ENCODE results near the gene RELN. TPM values are rescaled to one million over a fixed set of nuclear protein-coding genes. Genes with fewer than 3 reads are reported as not detected.

The RELN gene
- total RNA-seq, 2 donors from 2014 or later = 1.1 to 1.4 TPM

- no peaks in the 10 kb centered on the region for H3K36me3 ChIP-seq
- TF ChIP-seq CTCF (IDR thresholded peaks at IDR 0.05) = no peak
- H3K9ac ChIP-seq (ENCODE audit: low read depth in 2 of 2, low read length in 2 of 2) = no peak overlapping the region
- intact Hi-C loops (cut with DNase I) = no loop called here
- no peaks in the 10 kb centered on the region for H3K9me3 ChIP-seq
- H3K4me3 ChIP-seq = no peak overlapping the region
- H3K27me3 ChIP-seq = no peaks in the 10 kb centered on the region
- no peak overlapping the region for H3K27ac ChIP-seq
- H3K4me1 ChIP-seq = no peaks in the 10 kb centered on the region
- DNase-seq = no peak
Observed at GRCh38 chr7:103854611-103855010, 134.8 kb downstream of the RELN start.

GRCh38 chr7:103851357-103851756 lies 138.1 kb downstream of the RELN start:
- no peaks in the 10 kb centered on the region for H3K27me3 ChIP-seq
- H3K9ac ChIP-seq (ENCODE audit: low read depth in 2 of 2, low read length in 2 of 2) = no peak overlapping the region
- no peak overlapping the region for H3K27ac ChIP-seq
- no peaks in the 10 kb centered on the region for H3K4me1 ChIP-seq
- H3K4me3 ChIP-seq = no peak overlapping the region
- no peaks in the 10 kb centered on the region for H3K36me3 ChIP-seq
- H3K9me3 ChIP-seq = no peaks in the 10 kb centered on the region
- no peak for TF ChIP-seq CTCF (IDR thresholded peaks at IDR 0.05)
- intact Hi-C loops (cut with DNase I) = no loop called here
- DNase-seq = no peak

GRCh38 chr7:103843689-103844480 lies 145.6 kb downstream of the RELN start:
- Histone ChIP-seq H3K27me3 (no peaks in the 10 kb centered on the region), H3K9me3 (no peaks in the 10 kb centered on the region), H3K9ac (ENCODE audit: low read depth in 2 of 2, low read length in 2 of 2) (no peak overlapping the region), H3K4me1 (no peaks in the 10 kb centered on the region), H3K4me3 (no peak overlapping the region), H3K36me3 (no peaks in the 10 kb centered on the region), H3K27ac (no peak overlapping the region)
- no peak for DNase-seq
- intact Hi-C loops (cut with DNase I) = no loop called here
- no peak for TF ChIP-seq CTCF (IDR thresholded peaks at IDR 0.05)

- no peaks in the 10 kb centered on the region for H3K27me3 ChIP-seq
- intact Hi-C loops (cut with DNase I) = no loop called here
- H3K9ac ChIP-seq (ENCODE audit: low read depth in 2 of 2, low read length in 2 of 2) = no peak overlapping the region
- no peak for TF ChIP-seq CTCF (IDR thresholded peaks at IDR 0.05)
- H3K4me3 ChIP-seq = no peak overlapping the region
- H3K36me3 ChIP-seq = no peaks in the 10 kb centered on the region
- H3K9me3 ChIP-seq = no peaks in the 10 kb centered on the region
- no peak overlapping the region for H3K27ac ChIP-seq
- no peaks in the 10 kb centered on the region for H3K4me1 ChIP-seq
- no peak for DNase-seq
Observed at GRCh38 chr7:103833401-103833800, 156.1 kb downstream of the RELN start.

GRCh38 chr7:103832438-103832837 lies 157.0 kb downstream of the RELN start:
- no peak for TF ChIP-seq CTCF (IDR thresholded peaks at IDR 0.05)
- intact Hi-C loops (cut with DNase I) = no loop called here
- DNase-seq = no peak
- Histone ChIP-seq H3K4me3 (no peak overlapping the region), H3K27me3 (no peaks in the 10 kb centered on the region), H3K9me3 (no peaks in the 10 kb centered on the region), H3K4me1 (no peaks in the 10 kb centered on the region), H3K27ac (no peak overlapping the region), H3K36me3 (no peaks in the 10 kb centered on the region), H3K9ac (ENCODE audit: low read depth in 2 of 2, low read length in 2 of 2) (no peak overlapping the region)
